SK-N-SH treated with all-trans-retinoic acid at 6 μM for 48 hours (cell line): Measurements from ENCODE around the gene STK35.
A peak's percentile ranks its signal among the peaks of the same experiment; 100 is the strongest.

Experiments used
- ATAC-seq: fragments of 200-7000 bp; cut with Tn5 transposase; 3 replicates; pipeline ENCODE4 v1.9.1; 2020; ENCODE audit warnings: mild to moderate bottlenecking, moderate library complexity
- ARNTL ChIP-seq: fragments of 450-650 bp; formaldehyde crosslinking; IDR thresholded peaks from 2 replicates; pipeline ENCODE4 v1.5.0; 2020; ENCODE audit warnings: low read depth, mild to moderate bottlenecking, moderate library complexity, borderline replicate concordance
- BACH2 ChIP-seq: fragments of 250-450 bp; sonication (Bioruptor Pico); IDR thresholded peaks from 2 replicates; pipeline ENCODE4 v1.9.0; 2021; ENCODE audit warnings: mild to moderate bottlenecking, borderline replicate concordance
- CSDC2 ChIP-seq: fragments of 250-450 bp; sonication (Bioruptor Pico); IDR thresholded peaks from 2 replicates; pipeline ENCODE4 v1.5.0; 2020; ENCODE audit warnings: mild to moderate bottlenecking, moderate library complexity
- CSRNP3 ChIP-seq: fragments of 250-450 bp; sonication (Bioruptor Pico); IDR thresholded peaks from 2 replicates; pipeline ENCODE4 v1.5.1; 2021; ENCODE audit warnings: mild to moderate bottlenecking, moderate library complexity
- ESRRG ChIP-seq: fragments of 250-450 bp; sonication (Bioruptor Pico); IDR thresholded peaks from 2 replicates; pipeline ENCODE4 v1.6.1; 2021; ENCODE audit warnings: mild to moderate bottlenecking
- GLIS3 ChIP-seq: fragments of 250-450 bp; sonication (Bioruptor Pico); IDR thresholded peaks from 2 replicates; pipeline ENCODE4 v1.5.0; 2020; ENCODE audit warnings: mild to moderate bottlenecking, moderate library complexity
- OSR1 ChIP-seq: fragments of 250-450 bp; sonication (Bioruptor Pico); IDR thresholded peaks from 2 replicates; pipeline ENCODE4 v1.8.0; 2022; ENCODE audit warnings: moderate library complexity, mild to moderate bottlenecking, inconsistent platforms
- PATZ1 ChIP-seq: fragments of 250-450 bp; sonication (Bioruptor Pico); IDR thresholded peaks from 2 replicates; pipeline ENCODE4 v1.8.0; 2020; ENCODE audit warnings: mild to moderate bottlenecking, moderate library complexity, borderline replicate concordance
- POU6F1 ChIP-seq: fragments of 250-450 bp; sonication (Bioruptor Pico); IDR thresholded peaks from 2 replicates; pipeline ENCODE4 v1.8.0; 2021; ENCODE audit warnings: low read depth, mild to moderate bottlenecking, moderate library complexity, borderline replicate concordance
- PPARA ChIP-seq: fragments of 250-450 bp; sonication (Bioruptor Pico); IDR thresholded peaks from 2 replicates; pipeline ENCODE4 v1.5.0; 2020; ENCODE audit warnings: mild to moderate bottlenecking, borderline replicate concordance
- RARB ChIP-seq: fragments of 250-450 bp; sonication (Bioruptor Pico); IDR thresholded peaks from 2 replicates; pipeline ENCODE4 v1.8.0; 2021; ENCODE audit warnings: mild to moderate bottlenecking, moderate library complexity
- SNAI2 ChIP-seq: fragments of 250-450 bp; sonication (Bioruptor Pico); IDR thresholded peaks from 2 replicates; pipeline ENCODE4 v1.5.0; 2020; ENCODE audit warnings: mild to moderate bottlenecking, moderate library complexity
- TCF4 ChIP-seq: fragments of 250-450 bp; sonication (Bioruptor Pico); IDR thresholded peaks from 2 replicates; pipeline ENCODE4 v1.8.0; 2021; ENCODE audit warnings: mild to moderate bottlenecking, moderate library complexity, borderline replicate concordance
- TOX ChIP-seq: fragments of 250-450 bp; sonication (Bioruptor Pico); IDR thresholded peaks from 2 replicates; pipeline ENCODE4 v1.8.0; 2021; ENCODE audit warnings: mild to moderate bottlenecking, moderate library complexity, borderline replicate concordance
- TSHZ2 ChIP-seq: fragments of 250-450 bp; sonication (Bioruptor Pico); IDR thresholded peaks from 2 replicates; pipeline ENCODE4 v1.5.0; 2020; ENCODE audit warnings: mild to moderate bottlenecking, moderate library complexity
- ZC3H10 ChIP-seq: fragments of 250-450 bp; sonication (Bioruptor Pico); IDR thresholded peaks from 2 replicates; pipeline ENCODE4 v1.5.1; 2021; ENCODE audit warnings: mild to moderate bottlenecking, moderate library complexity
- ZFP3 ChIP-seq: fragments of 250-450 bp; sonication (Bioruptor Pico); IDR thresholded peaks from 2 replicates; pipeline ENCODE4 v1.5.0; 2020; ENCODE audit warnings: mild to moderate bottlenecking, moderate library complexity
- ZFP30 ChIP-seq: fragments of 450-650 bp; formaldehyde crosslinking; IDR thresholded peaks from 2 replicates; pipeline ENCODE4 v1.5.0; 2022; ENCODE audit warnings: mild to moderate bottlenecking, moderate library complexity
- ZNF565 ChIP-seq: fragments of 450-650 bp; formaldehyde crosslinking; conservative IDR thresholded peaks from 2 replicates; pipeline ENCODE4 v1.5.0; 2020; ENCODE audit warnings: low read depth, mild to moderate bottlenecking, moderate library complexity
- ZNF70 ChIP-seq: fragments of 450-650 bp; formaldehyde crosslinking; IDR thresholded peaks from 2 replicates; pipeline ENCODE4 v1.5.0; 2020; ENCODE audit warnings: mild to moderate bottlenecking, moderate library complexity
- ZNF8 ChIP-seq: fragments of 450-650 bp; formaldehyde crosslinking; IDR thresholded peaks from 2 replicates; pipeline ENCODE4 v1.5.0; 2020; ENCODE audit warnings: mild to moderate bottlenecking, moderate library complexity

Gene STK35

GRCh38 chr20:2131366-2131765 is 29.7 kb downstream of the STK35 start (continued):
- no peak for TF ChIP-seq TSHZ2 (CRISPR knock-in tag)
- no peak for TF ChIP-seq ZC3H10
- TF ChIP-seq ZNF8 (CRISPR knock-in tag), result no peak
- TF ChIP-seq ESRRG (CRISPR knock-in tag), result no peak
- no peak for TF ChIP-seq ARNTL (CRISPR knock-in tag)
- no peak for TF ChIP-seq ZNF565 (CRISPR knock-in tag)
- TF ChIP-seq, all 23 proteins: peak for 0

- TF ChIP-seq OSR1 (CRISPR knock-in tag), result no peak
- TF ChIP-seq SNAI2 (CRISPR knock-in tag), result no peak
- TF ChIP-seq RARB (CRISPR knock-in tag), result no peak
- no peak for TF ChIP-seq ZNF8 (CRISPR knock-in tag)
- TF ChIP-seq TSHZ2 (CRISPR knock-in tag), result no peak
- no peak for TF ChIP-seq GLIS3 (CRISPR knock-in tag)
- no peak for TF ChIP-seq CSDC2 (CRISPR knock-in tag)
- TF ChIP-seq, all 23 proteins: peak for 0
- ATAC-seq, result no peak
Measured at GRCh38 chr20:2132461-2132901, 30.9 kb downstream of the STK35 start.

- peak; percentile 80 for ATAC-seq
- TF ChIP-seq BACH2 (CRISPR knock-in tag) (no peak), ZNF565 (CRISPR knock-in tag) (no peak), RARB (CRISPR knock-in tag) (no peak), CSDC2 (CRISPR knock-in tag) (no peak), ZFP30 (CRISPR knock-in tag) (no peak), TOX (CRISPR knock-in tag) (no peak), CSRNP3 (CRISPR knock-in tag) (no peak), ESRRG (CRISPR knock-in tag) (no peak), TSHZ2 (CRISPR knock-in tag) (no peak), ARNTL (CRISPR knock-in tag) (no peak), TCF4 (CRISPR knock-in tag) (no peak), ZNF8 (CRISPR knock-in tag) (no peak), ZFP3 (no peak; the same call in 1 of the 2 replicates), POU6F1 (no peak), PATZ1 (no peak), ZNF70 (CRISPR knock-in tag) (no peak), GLIS3 (CRISPR knock-in tag) (no peak), PPARA (CRISPR knock-in tag) (no peak)
Measured at GRCh38 chr20:2133318-2134183, 31.9 kb downstream of the STK35 start.
